Aorta (tissue), 5 donors: Measurements from ENCODE around the gene CISH. TPM values are rescaled to one million over a fixed set of nuclear protein-coding genes. Genes with fewer than 3 reads are reported as not detected.

ENCODE experiments used
- ATAC-seq: fragments of 200-7000 bp; cut with Tn5 transposase; one replicate; pipeline ENCODE4 v1.9.1; 2022; ENCODE audit warnings: moderate library complexity; ENCODE audit not compliant: low FRiP score
- DNase-seq, 2 donors: peaks; one replicate each; pipeline ENCODE4 v3.0.0-alpha.2; 2020
- H3K27ac ChIP-seq, 2 donors: one replicate each; pipeline ENCODE4 v1.5.1; 2013; ENCODE audit warnings: low read length in 2 of 2, mild to moderate bottlenecking in 2 of 2, moderate library complexity in 2 of 2, control low read depth in 1 of 2, inconsistent platforms in 1 of 2, low read depth in 1 of 2
- H3K27me3 ChIP-seq, 2 donors: one replicate each; pipeline ENCODE4 v1.6.1; 2013; ENCODE audit warnings: control low read depth in 1 of 2, low read length in 1 of 2, mild to moderate bottlenecking in 1 of 2, moderate library complexity in 1 of 2; ENCODE audit not compliant: insufficient read depth in 2 of 2, control insufficient read depth in 1 of 2
- H3K36me3 ChIP-seq, 2 donors: one replicate each; pipeline ENCODE4 v1.6.1; 2013; ENCODE audit warnings: control low read depth in 1 of 2, low read length in 1 of 2, mild to moderate bottlenecking in 1 of 2; ENCODE audit not compliant: insufficient read depth in 2 of 2, control insufficient read depth in 1 of 2
- H3K4me1 ChIP-seq, 2 donors: one replicate each; pipeline ENCODE4 v1.6.1; 2013; ENCODE audit warnings: low read length in 2 of 2, control low read depth in 1 of 2, mild to moderate bottlenecking in 1 of 2, moderate library complexity in 1 of 2; ENCODE audit not compliant: insufficient read depth in 2 of 2, control insufficient read depth in 1 of 2
- H3K4me3 ChIP-seq, 2 donors: one replicate each; pipeline ENCODE4 v1.5.1; 2013; ENCODE audit warnings: low read length in 2 of 2, control low read depth in 1 of 2, mild to moderate bottlenecking in 1 of 2
- H3K9me3 ChIP-seq: one replicate; pipeline ENCODE4 v1.6.1; 2013; ENCODE audit warnings: mild to moderate bottlenecking, low read length; ENCODE audit not compliant: control insufficient read depth
- WGBS, 2 donors: extraction: QIAGEN DNeasy Blood & Tissue Kit; methylation state at CpG; one replicate each; pipeline ENCODE4 v1.1.7; 2013; 5-methylcytosine and 5-hydroxymethylcytosine counted together
- intact Hi-C, 2 donors: fragments of 100-400 bp; cut with DNase I; formaldehyde crosslinking; loops; one replicate each; pipeline versions ENCODE4 v1.14.2 to v1.15.0; 2022
- polyA plus RNA-seq, 2 donors: library from polyadenylated mRNA; stranded (reverse); fragments of 200-250 nt; gene quantifications; one replicate each; pipeline ENCODE4 v1.2.3, GENCODE V29; 2013
- total RNA-seq, 2 donors: library from RNA; stranded (reverse); fragmentation: NEBNext Ultra II Directional; extraction: Animal tissue kit (Norgen Biotek cat#: 25700); gene quantifications; one replicate each; pipeline ENCODE4 v1.2.1, GENCODE V29; 2021
- donor health status: healthy with polysubstance abuse.
- donor health status: Bipolar disorder and iron deficiency.
- donor health status: DM: no; HTN: no; CAD: no.
- donor health status: DM: no; HTN: no; CAD: no.
- donor health status: DM: yes; HTN: yes; CAD: no.

CISH gene
- total and polyA plus RNA-seq, 4 donors, result 1.5 to 10.1 (median 6.0) TPM

GRCh38 chr3:50580683-50581458 lies 30.7 kb downstream of the CISH start:
- H3K9me3 ChIP-seq, result no peaks in the 10 kb centered on the region
- H3K4me3 ChIP-seq, result no peak overlapping the region
- WGBS, 2 donors, result 60 to 71% methylated on average over 9 of the region's 9 CpGs
- H3K27ac ChIP-seq, result no peak overlapping the region
- intact Hi-C loops, result no loop called here
- no peaks in the 10 kb centered on the region for H3K27me3 ChIP-seq
- H3K4me1 ChIP-seq, result no peaks in the 10 kb centered on the region
- ATAC-seq (no peak), DNase-seq (no peak)
- no peaks in the 10 kb centered on the region for H3K36me3 ChIP-seq

GRCh38 chr3:50577348-50577747 lies 34.2 kb downstream of the CISH start:
- Histone ChIP-seq H3K27ac (no peak overlapping the region), H3K4me1 (no peaks in the 10 kb centered on the region), H3K36me3 (no peaks in the 10 kb centered on the region), H3K4me3 (no peak overlapping the region), H3K9me3 (no peaks in the 10 kb centered on the region), H3K27me3 (no peaks in the 10 kb centered on the region)
- intact Hi-C loops, result loop anchor here in 1 of 2 donors (10.0 kb wide), 1 partner anchor 797 kb away; no protein-coding TSS in a partner anchor
- no peak for ATAC-seq
- 89 to 91% methylated on average over 2 of the region's 2 CpGs for WGBS, 2 donors
- DNase-seq, result no peak

DNA sequence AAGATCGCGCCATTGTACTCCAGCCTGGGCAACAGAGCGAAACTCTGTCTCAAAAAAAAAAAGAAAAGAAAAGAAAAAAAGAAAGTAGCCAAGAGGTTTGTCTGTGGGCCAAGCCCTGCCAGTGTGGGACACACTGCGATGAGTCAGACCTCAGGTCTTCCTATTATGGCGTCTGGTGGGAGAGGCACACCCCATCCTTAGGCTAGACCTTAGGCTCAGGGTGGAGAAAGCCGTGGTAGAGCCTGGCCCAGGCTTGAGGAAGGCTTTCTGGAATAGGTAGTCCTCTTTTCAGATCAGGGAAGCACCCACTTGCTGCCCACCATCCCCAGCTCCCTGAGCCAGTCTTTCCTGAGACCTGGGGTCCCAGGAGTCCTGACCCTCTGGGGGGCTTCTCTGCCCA lies 36.2 kb downstream of the CISH start:
- no peaks in the 10 kb centered on the region for H3K4me1 ChIP-seq
- 86 to 92% methylated on average over 6 of the region's 6 CpGs for WGBS, 2 donors
- ATAC-seq (no peak), DNase-seq (no peak)
- intact Hi-C loops, result loop anchor here in 1 of 2 donors (10.0 kb wide), 1 partner anchor 799 kb away; no protein-coding TSS in a partner anchor
- H3K36me3 ChIP-seq, result no peaks in the 10 kb centered on the region
- no peaks in the 10 kb centered on the region for H3K27me3 ChIP-seq
- no peak overlapping the region for H3K27ac ChIP-seq
- H3K4me3 ChIP-seq, result no peak overlapping the region
- no peaks in the 10 kb centered on the region for H3K9me3 ChIP-seq

DNA sequence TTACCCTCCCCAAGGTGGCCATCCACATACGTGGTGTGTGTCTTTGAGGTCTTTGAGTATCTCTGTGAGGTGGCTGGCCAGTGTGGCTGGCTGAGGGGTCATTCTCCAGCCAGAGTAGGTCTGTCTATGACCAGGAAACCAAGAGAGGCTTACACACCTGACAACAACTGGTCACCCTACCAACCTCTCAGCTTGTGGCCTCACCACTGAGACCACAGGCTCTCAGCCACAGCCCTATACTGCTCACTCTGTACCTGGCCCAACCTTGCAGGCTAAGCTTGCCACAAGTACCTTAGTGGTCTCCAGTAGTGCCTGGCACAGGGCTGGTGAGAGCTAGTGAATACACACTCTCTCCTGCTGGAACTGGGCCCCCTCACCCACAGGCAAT lies 37.1 kb downstream of the CISH start:
- 68 to 72% methylated on average over 1 of the region's 1 CpG for WGBS, 2 donors
- no peak for ATAC-seq
- Histone ChIP-seq H3K27ac (no peak overlapping the region), H3K9me3 (no peaks in the 10 kb centered on the region), H3K27me3 (no peaks in the 10 kb centered on the region), H3K36me3 (no peaks in the 10 kb centered on the region), H3K4me1 (no peaks in the 10 kb centered on the region), H3K4me3 (no peak overlapping the region)
- intact Hi-C loops, result loop anchor here (5.0 to 10.0 kb wide), 2 partner anchors 800 to 808 kb away; no protein-coding TSS in a partner anchor
- DNase-seq, result no peak

GRCh38 chr3:50573566-50574443 lies 37.8 kb downstream of the CISH start:
- H3K27me3 ChIP-seq, result no peaks in the 10 kb centered on the region
- no peaks in the 10 kb centered on the region for H3K9me3 ChIP-seq
- no peaks in the 10 kb centered on the region for H3K36me3 ChIP-seq
- intact Hi-C loops, result loop anchor here (5.0 to 10.0 kb wide), 2 partner anchors 801 to 808 kb away; no protein-coding TSS in a partner anchor
- no peak overlapping the region for H3K27ac ChIP-seq
- no peak overlapping the region for H3K4me3 ChIP-seq
- WGBS, 2 donors, result 82 to 83% methylated on average over 8 of the region's 8 CpGs
- no peaks in the 10 kb centered on the region for H3K4me1 ChIP-seq
- ATAC-seq (no peak), DNase-seq (no peak)

DNA sequence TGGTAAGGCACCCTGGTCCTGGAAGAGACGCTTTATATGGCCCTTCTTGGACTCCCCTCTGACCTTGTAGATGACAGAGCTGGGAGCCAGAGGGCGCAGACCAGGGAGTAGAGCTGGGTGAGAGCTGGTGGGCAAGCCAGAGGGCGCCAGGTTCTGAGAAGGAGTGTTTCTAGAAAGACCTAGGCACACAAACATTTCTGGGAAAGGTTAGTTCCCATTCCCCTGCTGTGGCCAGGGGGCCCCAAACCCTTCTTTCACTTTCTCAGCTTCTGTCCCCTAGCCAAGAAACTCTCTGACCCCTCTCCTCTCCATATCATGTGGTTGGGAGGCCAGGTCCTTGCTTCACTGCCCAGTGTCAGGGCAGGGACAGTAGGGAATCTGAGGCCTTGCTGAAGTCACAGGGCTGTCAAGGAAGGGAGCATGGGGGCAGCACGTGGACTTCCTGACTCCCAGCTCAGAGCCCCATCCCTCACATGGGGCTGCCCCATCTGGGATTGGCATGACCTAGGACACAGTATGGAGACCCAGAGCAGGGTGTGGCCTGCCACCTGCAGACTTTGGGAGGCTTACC lies 38.7 kb downstream of the CISH start:
- intact Hi-C loops, result loop anchor here (1.0 to 10.0 kb wide), 3 partner anchors 41 to 809 kb away; no protein-coding TSS in a partner anchor
- no peak overlapping the region for H3K4me3 ChIP-seq
- DNase-seq, result no peak
- ATAC-seq, result no peak
- no peaks in the 10 kb centered on the region for H3K27me3 ChIP-seq
- WGBS, 2 donors, result 81 to 89% methylated on average over 4 of the region's 4 CpGs
- H3K4me1 ChIP-seq, result no peaks in the 10 kb centered on the region
- no peaks in the 10 kb centered on the region for H3K9me3 ChIP-seq
- no peaks in the 10 kb centered on the region for H3K36me3 ChIP-seq
- H3K27ac ChIP-seq, result no peak overlapping the region

- Histone ChIP-seq H3K4me3 (no peak overlapping the region), H3K4me1 (no peaks in the 10 kb centered on the region), H3K27me3 (no peaks in the 10 kb centered on the region), H3K9me3 (no peaks in the 10 kb centered on the region), H3K36me3 (no peaks in the 10 kb centered on the region), H3K27ac (no peak overlapping the region)
- intact Hi-C loops, result loop anchor here (1.0 to 10.0 kb wide), 3 partner anchors 42 to 810 kb away; no protein-coding TSS in a partner anchor
- DNase-seq, result peak; percentile 83 to 88
- ATAC-seq, result no peak
- whole genome bisulfite sequencing, 2 donors, result 0 to 8% methylated on average over 1 of the region's 1 CpG
These were observed 39.4 kb downstream of the CISH start for GRCh38 chr3:50572158-50572557.

DNA sequence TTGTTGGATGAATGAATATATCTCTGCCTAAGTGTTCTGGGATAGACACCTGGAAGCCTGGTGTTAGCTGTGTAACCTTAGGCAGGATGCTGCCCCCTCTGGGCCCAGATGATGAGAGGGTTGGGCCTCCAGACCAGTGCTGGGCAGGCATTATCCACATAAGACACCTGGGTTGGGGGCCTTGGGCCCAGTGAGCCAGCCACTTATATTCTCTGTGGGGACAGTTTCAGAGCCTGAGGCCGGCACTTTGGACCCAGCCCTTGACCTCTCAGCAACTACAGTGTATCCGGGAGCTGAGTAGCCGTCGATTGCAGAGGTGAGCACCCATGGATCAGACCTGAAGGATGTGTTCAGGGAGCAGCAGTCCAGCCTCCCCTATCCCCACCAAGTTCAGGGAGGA lies 40.1 kb downstream of the CISH start:
- Histone ChIP-seq H3K27me3 (no peaks in the 10 kb centered on the region), H3K36me3 (no peaks in the 10 kb centered on the region), H3K9me3 (no peaks in the 10 kb centered on the region), H3K4me1 (no peaks in the 10 kb centered on the region), H3K4me3 (no peak overlapping the region), H3K27ac (no peak overlapping the region)
- intact Hi-C loops, result loop anchor here (1.0 to 10.0 kb wide), 3 partner anchors 43 to 811 kb away; no protein-coding TSS in a partner anchor
- DNase-seq (no peak), ATAC-seq (no peak)
- 69 to 83% methylated on average over 4 of the region's 4 CpGs for WGBS, 2 donors
